GM21526 (cell line): ENCODE measurements around the gene A2ML1.
"Not testable (repeated sequence)": the region's sequence is repeated elsewhere in the genome, so short reads cannot be mapped to it uniquely, and the experiment has no call there.

ENCODE experiments used
- ATAC-seq: cut with Tn5 transposase; IDR thresholded peaks from one replicate; pipeline ENCODE4 v1.9.1; 2021; ENCODE audit warnings: moderate library complexity; ENCODE audit not compliant: unreplicated experiment, low FRiP score

The A2ML1 gene

DNA sequence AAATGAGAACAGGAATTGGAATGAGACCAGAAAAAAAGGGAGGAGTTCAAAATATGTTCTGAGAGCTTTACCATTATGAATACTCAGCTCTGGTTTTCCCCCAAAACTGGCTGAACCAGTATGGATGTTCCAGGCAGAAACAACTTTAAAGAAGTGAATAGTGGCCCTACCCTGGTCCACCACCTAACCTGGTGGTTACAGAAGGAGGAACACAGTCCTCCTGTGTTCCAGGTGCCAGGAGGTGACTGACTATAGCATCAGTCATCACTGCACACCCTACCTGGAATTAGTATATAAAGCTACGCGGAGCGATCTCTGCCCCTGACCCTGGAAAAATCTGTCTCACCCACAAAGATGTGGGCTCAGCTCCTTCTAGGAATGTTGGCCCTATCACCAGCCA is at the start of gene A2ML1:
TSS of gene A2ML1 (plus strand) at position 324 of the 400 bp plus-strand sequence. CDS start at position 355, 31 bp downstream.
- no peak for ATAC-seq

DNA sequence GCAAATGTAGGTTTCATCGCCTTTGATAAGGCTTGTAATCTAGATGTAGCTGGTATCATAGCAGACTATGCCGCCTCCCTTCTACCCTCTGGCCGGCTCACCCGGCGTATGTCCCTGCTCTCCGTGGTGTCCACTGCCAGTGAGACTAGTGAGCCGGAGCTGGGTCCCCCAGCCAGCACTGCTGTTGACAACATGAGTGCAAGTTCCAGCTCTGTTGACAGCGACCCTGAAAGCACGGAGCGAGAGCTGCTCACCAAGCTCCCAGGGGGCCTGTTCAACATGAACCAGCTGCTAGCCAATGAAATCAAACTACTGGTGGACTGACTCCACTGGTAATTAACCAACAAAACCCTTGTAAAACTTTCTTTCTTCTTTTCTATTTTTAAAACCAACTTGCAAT is 49.0 kb upstream of the A2ML1 start:
- ATAC-seq = no peak

DNA sequence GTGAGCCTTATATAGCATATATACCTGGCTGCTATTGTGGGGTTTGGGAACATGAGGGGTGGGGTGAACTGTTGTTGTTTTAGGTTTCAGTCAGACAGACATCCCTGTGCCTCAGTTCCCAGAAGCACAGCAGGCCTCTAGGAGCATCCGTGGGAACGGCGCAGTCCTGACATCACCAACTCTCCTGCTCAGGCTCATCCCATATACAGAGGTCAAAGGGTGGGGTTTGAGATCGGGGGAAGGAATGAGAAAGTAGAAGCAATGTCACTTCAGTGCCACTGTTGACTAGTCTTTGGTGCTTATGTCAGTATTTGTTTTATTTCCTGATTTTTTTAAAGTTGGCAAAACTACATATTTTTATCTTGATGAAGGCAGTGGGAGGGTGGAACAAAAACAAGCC is 43.1 kb upstream of the A2ML1 start:
- no peak for ATAC-seq

- ATAC-seq = no peak
Measured at GRCh38 chr12:8779862-8780261, 42.6 kb upstream of the A2ML1 start.

- no peak for ATAC-seq
Measured at GRCh38 chr12:8780389-8780788, 42.0 kb upstream of the A2ML1 start.

- no peak for ATAC-seq
Measured at GRCh38 chr12:8781381-8782127, 40.9 kb upstream of the A2ML1 start.

- ATAC-seq = no peak
Measured at GRCh38 chr12:8784290-8784888, 38.0 kb upstream of the A2ML1 start.

- ATAC-seq = no peak
Measured at GRCh38 chr12:8785499-8785898, 36.9 kb upstream of the A2ML1 start.

DNA sequence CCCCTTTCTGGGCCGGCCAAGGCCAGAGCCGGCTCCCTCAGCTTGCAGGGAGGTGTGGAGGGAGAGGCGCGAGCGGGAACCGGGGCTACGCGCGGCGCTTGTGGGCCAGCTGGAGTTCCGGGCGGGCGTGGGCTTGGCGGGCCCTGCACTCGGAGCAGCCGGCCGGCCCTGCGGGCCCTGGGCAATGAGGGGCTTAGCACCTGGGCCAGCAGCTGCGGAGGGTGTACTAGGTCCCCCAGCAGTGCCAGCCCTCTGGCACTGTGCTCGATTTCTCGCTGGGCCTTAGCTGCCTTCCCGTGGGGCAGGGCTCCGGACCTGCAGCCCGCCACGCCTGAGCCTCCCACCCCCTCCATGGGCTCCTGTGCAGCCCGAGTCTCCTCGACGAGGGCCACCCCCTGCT is 35.2 kb upstream of the A2ML1 start:
- ATAC-seq = not testable (repeated sequence)

DNA sequence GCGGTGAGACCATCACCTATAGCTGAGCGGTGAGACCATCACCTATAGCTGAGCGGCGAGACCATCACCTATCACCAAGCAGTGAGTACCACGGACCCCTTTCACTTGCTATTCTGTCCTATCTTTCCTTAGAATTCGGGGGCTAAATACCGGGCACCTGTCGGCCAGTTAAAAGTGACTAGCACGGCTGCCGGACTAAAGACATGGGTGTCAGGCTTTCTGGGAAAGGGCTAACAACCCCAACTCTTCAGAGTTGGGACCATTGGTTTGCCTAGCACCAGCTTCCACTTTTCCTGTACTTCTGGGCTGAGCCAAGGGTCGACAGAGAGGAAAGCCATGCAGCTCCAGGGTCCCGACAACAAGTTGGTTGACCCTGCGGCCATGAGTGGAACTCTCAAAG is 33.7 kb upstream of the A2ML1 start:
- ATAC-seq = not testable (repeated sequence)

DNA sequence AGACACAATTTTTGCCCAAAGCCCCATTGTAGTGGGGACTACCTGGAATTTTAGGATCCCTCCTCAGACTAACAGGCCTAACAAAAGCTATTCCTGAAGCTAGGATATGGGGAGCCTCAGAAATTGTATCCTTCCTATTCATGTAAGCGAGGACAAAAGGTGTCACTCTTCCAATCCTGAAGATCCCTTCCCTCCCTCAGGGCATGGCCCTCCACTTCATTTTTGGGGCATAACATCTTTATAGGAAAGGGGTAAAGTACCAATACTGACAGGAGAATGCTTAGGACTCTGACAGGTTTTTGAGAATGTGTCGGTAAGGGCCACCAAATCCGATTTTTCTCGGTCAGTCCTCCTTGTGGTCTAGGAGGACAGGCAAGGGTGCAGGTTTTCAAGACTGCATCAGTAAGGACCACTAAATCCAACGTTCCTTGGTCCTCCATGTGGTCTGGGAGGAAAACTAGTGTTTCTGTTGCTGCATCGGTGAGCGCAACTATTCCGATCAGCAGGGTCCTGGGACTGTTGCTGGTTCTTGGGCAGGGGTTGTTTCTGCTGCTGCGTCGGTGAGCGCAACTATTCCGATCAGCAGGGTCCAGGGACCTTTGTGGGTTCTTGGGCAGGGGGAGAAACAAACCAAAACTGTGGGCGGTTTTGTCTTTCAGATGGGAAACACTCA is 32.9 kb upstream of the A2ML1 start:
- not testable (repeated sequence) for ATAC-seq

GRCh38 chr12:8793226-8793625 is 29.2 kb upstream of the A2ML1 start:
- ATAC-seq = not testable (repeated sequence)

DNA sequence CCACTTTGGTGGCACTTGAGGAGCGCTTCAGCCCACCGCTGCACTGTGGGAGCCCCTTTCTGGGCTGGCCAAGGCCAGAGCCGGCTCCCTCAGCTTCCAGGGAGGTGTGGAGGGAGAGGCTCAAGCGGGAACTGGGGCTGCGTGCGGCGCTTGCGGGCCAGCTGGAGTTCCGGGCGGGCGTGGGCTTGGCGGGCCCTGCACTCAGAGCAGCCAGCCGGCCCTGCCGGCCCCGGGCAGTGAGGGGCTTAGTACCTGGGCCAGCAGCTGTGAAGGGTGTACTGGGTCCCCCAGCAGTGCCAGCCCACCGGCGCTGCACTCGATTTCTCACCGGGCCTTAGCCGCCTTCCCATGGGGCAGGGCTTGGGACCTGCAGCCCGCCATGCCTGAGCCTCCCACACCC is 27.8 kb upstream of the A2ML1 start:
- not testable (repeated sequence) for ATAC-seq

- no peak for ATAC-seq
Measured at GRCh38 chr12:8796831-8797626, 25.4 kb upstream of the A2ML1 start.

- ATAC-seq = not testable (repeated sequence)
Measured at GRCh38 chr12:8801213-8801612, 21.2 kb upstream of the A2ML1 start.

DNA sequence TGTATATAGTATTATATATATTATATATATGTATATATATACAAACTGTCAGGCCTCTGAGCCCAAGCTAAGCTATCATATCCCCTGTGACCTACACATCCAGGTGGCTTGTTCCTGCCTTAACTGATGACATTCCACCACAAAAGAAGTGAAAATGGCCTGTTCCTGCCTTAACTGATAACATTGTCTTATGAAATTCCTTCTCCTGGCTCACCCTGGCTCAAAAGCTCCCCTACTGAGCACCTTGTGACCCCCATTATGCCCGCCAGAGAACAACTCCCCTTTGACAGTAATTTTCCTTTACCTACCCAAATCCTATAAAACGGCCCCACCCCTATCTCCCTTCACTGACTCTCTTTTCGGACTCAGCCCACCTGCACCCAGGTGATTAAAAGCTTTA is 17.6 kb upstream of the A2ML1 start:
- not testable (repeated sequence) for ATAC-seq

DNA sequence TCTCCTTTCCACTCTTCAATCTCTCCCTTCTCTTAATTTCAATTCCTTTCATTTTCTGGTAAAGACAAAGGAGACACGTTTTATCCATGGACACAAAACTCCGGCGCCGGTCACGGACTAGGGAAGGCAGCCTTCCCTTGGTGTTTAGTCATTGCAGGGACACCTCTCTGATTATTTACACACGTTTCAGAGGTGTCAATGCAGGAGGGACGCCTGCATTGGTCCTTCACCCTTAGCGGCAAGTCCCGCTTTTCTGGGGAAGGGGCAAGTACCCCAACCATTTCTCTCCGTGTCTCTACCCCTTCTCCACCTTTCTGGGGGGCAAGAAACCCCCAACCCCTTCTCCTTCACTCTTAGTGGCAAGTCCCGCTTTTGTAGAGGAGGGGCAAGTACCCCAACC is 16.9 kb upstream of the A2ML1 start:
- not testable (repeated sequence) for ATAC-seq

DNA sequence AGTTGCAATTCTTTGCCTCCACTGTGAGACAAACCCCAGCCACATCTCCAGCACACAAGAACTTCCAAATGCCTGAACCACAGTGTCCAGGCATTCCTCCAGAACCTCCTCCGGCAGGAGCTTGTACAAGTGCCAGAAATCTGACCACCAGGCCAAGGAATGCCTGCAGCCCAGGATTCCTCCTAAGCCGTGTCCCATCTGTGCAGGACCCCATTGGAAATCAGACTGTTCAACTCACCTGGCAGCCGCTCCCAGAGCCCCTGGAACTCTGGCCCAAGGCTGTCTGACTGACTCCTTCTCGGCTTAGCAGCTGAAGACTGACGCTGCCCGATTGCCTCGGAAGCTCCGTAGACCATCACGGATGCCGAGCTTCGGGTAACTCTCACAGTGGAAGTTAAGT is 15.3 kb upstream of the A2ML1 start:
- ATAC-seq = not testable (repeated sequence)

GRCh38 chr12:8810112-8810511 is 12.3 kb upstream of the A2ML1 start:
- not testable (repeated sequence) for ATAC-seq

DNA sequence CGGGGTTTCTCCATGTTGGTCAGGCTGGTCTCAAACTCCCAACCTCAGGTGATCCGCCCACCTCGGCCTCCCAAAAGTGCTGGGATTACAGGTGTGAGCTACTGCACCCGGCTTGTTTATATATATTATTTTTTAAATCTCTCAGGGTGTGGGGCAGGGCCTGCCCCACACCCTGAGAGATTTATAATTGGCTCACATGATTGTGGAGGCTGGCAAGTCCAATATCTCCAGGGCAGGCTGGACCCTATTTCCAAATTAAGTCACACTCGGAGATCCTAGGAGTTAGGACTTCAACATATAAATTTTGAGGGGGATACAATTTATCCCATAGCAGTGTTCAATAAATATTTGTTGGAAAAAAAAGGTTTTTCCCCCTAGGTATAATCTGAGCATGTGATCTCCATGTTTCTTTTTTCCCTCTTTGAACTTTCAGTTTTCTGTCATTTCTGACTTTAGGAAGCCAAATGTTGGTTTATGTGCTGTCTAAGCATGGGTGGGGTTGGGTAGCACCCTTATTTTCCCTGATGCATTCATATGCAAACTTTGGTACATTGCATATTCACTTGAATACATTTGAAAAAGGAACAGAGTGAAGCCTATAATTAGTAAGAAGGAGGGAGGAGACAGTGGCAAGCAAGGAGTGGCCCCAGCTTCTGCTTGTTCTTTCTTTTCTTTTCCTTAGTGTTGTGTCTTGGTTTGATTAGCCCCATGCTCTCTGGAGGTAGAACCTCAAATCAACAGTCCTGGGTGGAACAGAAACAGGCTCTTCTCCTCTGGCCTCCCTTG is 8.7 kb upstream of the A2ML1 start:
- no peak for ATAC-seq
